Erythroblast (primary cell): ENCODE data around the gene KIF3C.

Experiments used
- GATA1 ChIP-seq: IDR thresholded peaks from 2 replicates; pipeline ENCODE4 v1.6.1; 2011; ENCODE audit warnings: low read depth, mild to moderate bottlenecking, control low read depth, low read length, moderate library complexity
- POLR2A ChIP-seq: IDR thresholded peaks from 2 replicates; pipeline ENCODE4 v1.6.1; 2011; ENCODE audit warnings: mild to moderate bottlenecking, low read length

GRCh38 chr2:25905126-25905525, 77.2 kb downstream of the KIF3C start:
- TF ChIP-seq POLR2A: no peak
- TF ChIP-seq GATA1: no peak
